HUES64 (cell line): ENCODE results near the gene LRRC73. TPM values are rescaled to one million over a fixed set of nuclear protein-coding genes. Genes with fewer than 3 reads are reported as not detected.
"Not testable (repeated sequence)": the region's sequence is repeated elsewhere in the genome, so short reads cannot be mapped to it uniquely, and the experiment has no call there.

ENCODE experiments used
- H3K27ac ChIP-seq: 2 replicates; pipeline ENCODE4 v1.7.0; 2013; ENCODE audit warnings: low read depth, low read length, inconsistent platforms
- H3K27me3 ChIP-seq: 2 replicates; pipeline ENCODE4 v1.6.1; 2013; ENCODE audit warnings: mild to moderate bottlenecking, low read length; ENCODE audit not compliant: insufficient read depth
- H3K36me3 ChIP-seq: 2 replicates; pipeline ENCODE4 v1.6.1; 2013; ENCODE audit warnings: mild to moderate bottlenecking, low read length; ENCODE audit not compliant: insufficient read depth
- H3K4me1 ChIP-seq: 2 replicates; pipeline ENCODE4 v1.6.1; 2013; ENCODE audit warnings: mild to moderate bottlenecking, low read length, moderate library complexity; ENCODE audit not compliant: insufficient read depth
- H3K4me3 ChIP-seq: 2 replicates; pipeline ENCODE4 v1.5.1; 2013; ENCODE audit warnings: mild to moderate bottlenecking, low read length, moderate library complexity
- H3K9ac ChIP-seq: 2 replicates; pipeline ENCODE4 v1.6.1; 2013; ENCODE audit warnings: mild to moderate bottlenecking, low read depth, low read length
- H3K9me3 ChIP-seq: 2 replicates; pipeline ENCODE4 v1.6.1; 2013; ENCODE audit warnings: low read depth, low read length; ENCODE audit not compliant: insufficient read depth
- WGBS: fragments of 150-250, 120-280 bp; methylation state at CpG from one replicate; pipeline ENCODE4 v1.1.7; 2013; ENCODE audit warnings: missing lambda C conversion rate; 5-methylcytosine and 5-hydroxymethylcytosine counted together
- polyA plus RNA-seq, 2 experiments: library from polyadenylated mRNA; stranded (reverse); fragments of 50-300 nt; gene quantifications; one replicate each; pipeline ENCODE4 v1.2.3, GENCODE V29; 2013

The LRRC73 gene
- 0.30 TPM for polyA plus RNA-seq (2013, experiment 1 of 2)
- polyA plus RNA-seq (2013, experiment 2 of 2): not detected

- peak within 1 kb of the TSS; percentile 64 for H3K9ac ChIP-seq
- peaks cover 45% of the 10 kb centered on the region for H3K36me3 ChIP-seq
- no peaks in the 10 kb centered on the region; the same call in 1 of the 2 replicates for H3K4me1 ChIP-seq
- 9% methylated on average over 96 of the region's 96 CpGs for WGBS
- H3K27me3 ChIP-seq: peaks cover 29% of the 10 kb centered on the region
- peak within 1 kb of the TSS; percentile 72 for H3K4me3 ChIP-seq
- no peaks in the 10 kb centered on the region for H3K9me3 ChIP-seq
- no peak within 1 kb of the TSS for H3K27ac ChIP-seq
Measured at GRCh38 chr6:43509984-43510826, at the start of gene LRRC73. Gene LRRC73 (minus strand): TSS chr6:43510346. CDS start chr6:43509785, 561 bp downstream.

GRCh38 chr6:43559328-43559727 is 49.2 kb upstream of the LRRC73 start:
- H3K9me3 ChIP-seq: no peaks in the 10 kb centered on the region
- H3K27ac ChIP-seq: no peak overlapping the region
- H3K4me3 ChIP-seq: no peak overlapping the region
- no peak overlapping the region for H3K9ac ChIP-seq
- no peaks in the 10 kb centered on the region for H3K4me1 ChIP-seq
- H3K36me3 ChIP-seq: peaks cover 98% of the 10 kb centered on the region
- no peaks in the 10 kb centered on the region for H3K27me3 ChIP-seq

GRCh38 chr6:43557620-43558019 is 47.5 kb upstream of the LRRC73 start:
- H3K4me1 ChIP-seq, H3K9me3 ChIP-seq, H3K9ac ChIP-seq, H3K4me3 ChIP-seq, H3K27me3 ChIP-seq, H3K27ac ChIP-seq: not testable (repeated sequence)
- peaks cover 96% of the 10 kb centered on the region for H3K36me3 ChIP-seq
- WGBS: 96% methylated on average over 7 of the region's 7 CpGs

- peaks cover 99% of the 10 kb centered on the region for H3K36me3 ChIP-seq
- WGBS: 92% methylated on average over 3 of the region's 3 CpGs
Measured at GRCh38 chr6:43547222-43547621, 37.1 kb upstream of the LRRC73 start.

GRCh38 chr6:43544461-43544860 is 34.3 kb upstream of the LRRC73 start:
- H3K9me3 ChIP-seq: no peaks in the 10 kb centered on the region
- no peaks in the 10 kb centered on the region for H3K27me3 ChIP-seq
- H3K27ac ChIP-seq: no peak overlapping the region
- WGBS: 97% methylated on average over 4 of the region's 4 CpGs
- H3K9ac ChIP-seq: no peak overlapping the region
- H3K4me3 ChIP-seq: no peak overlapping the region
- H3K36me3 ChIP-seq: peaks cover 98% of the 10 kb centered on the region
- H3K4me1 ChIP-seq: no peaks in the 10 kb centered on the region

More at GRCh38 chr6:43547222-43547621, 37.1 kb upstream of the LRRC73 start:
- Histone ChIP-seq H3K9me3 (no peaks in the 10 kb centered on the region), H3K4me1 (no peaks in the 10 kb centered on the region), H3K4me3 (no peak overlapping the region), H3K27me3 (no peaks in the 10 kb centered on the region), H3K9ac (no peak overlapping the region), H3K27ac (no peak overlapping the region)

- H3K9ac ChIP-seq: no peak overlapping the region
- no peaks in the 10 kb centered on the region for H3K9me3 ChIP-seq
- WGBS: 100% methylated on average over 7 of the region's 8 CpGs
- H3K27ac ChIP-seq: no peak overlapping the region
- peaks cover 93% of the 10 kb centered on the region for H3K36me3 ChIP-seq
- no peaks in the 10 kb centered on the region for H3K4me1 ChIP-seq
- H3K4me3 ChIP-seq: no peak overlapping the region
- H3K27me3 ChIP-seq: no peaks in the 10 kb centered on the region
Measured at GRCh38 chr6:43541774-43542471, 31.8 kb upstream of the LRRC73 start.

- Histone ChIP-seq H3K36me3 (peaks cover 83% of the 10 kb centered on the region), H3K4me1 (no peaks in the 10 kb centered on the region), H3K9me3 (no peaks in the 10 kb centered on the region), H3K27me3 (no peaks in the 10 kb centered on the region), H3K27ac (no peak overlapping the region), H3K4me3 (no peak overlapping the region), H3K9ac (no peak overlapping the region)
- WGBS: 97% methylated on average over 5 of the region's 5 CpGs
Measured at GRCh38 chr6:43540507-43540906, 30.4 kb upstream of the LRRC73 start.

GRCh38 chr6:43539409-43539808 is 29.3 kb upstream of the LRRC73 start:
- not testable (repeated sequence) for H3K4me3 ChIP-seq, H3K9ac ChIP-seq, H3K27me3 ChIP-seq, H3K4me1 ChIP-seq, H3K9me3 ChIP-seq, H3K27ac ChIP-seq
- peaks cover 76% of the 10 kb centered on the region for H3K36me3 ChIP-seq
- WGBS: 97% methylated on average over 20 of the region's 20 CpGs

GRCh38 chr6:43538986-43539385 is 28.8 kb upstream of the LRRC73 start:
- H3K36me3 ChIP-seq: peaks cover 76% of the 10 kb centered on the region
- not testable (repeated sequence) for H3K4me3 ChIP-seq, H3K27me3 ChIP-seq, H3K9ac ChIP-seq, H3K4me1 ChIP-seq, H3K27ac ChIP-seq, H3K9me3 ChIP-seq
- 99% methylated on average over 15 of the region's 17 CpGs for WGBS

- Histone ChIP-seq H3K4me1 (no peaks in the 10 kb centered on the region), H3K36me3 (peaks cover 79% of the 10 kb centered on the region), H3K27ac (no peak overlapping the region), H3K4me3 (no peak overlapping the region), H3K27me3 (no peaks in the 10 kb centered on the region), H3K9me3 (no peaks in the 10 kb centered on the region), H3K9ac (no peak overlapping the region)
- WGBS: 83% methylated on average over 1 of the region's 1 CpG
Measured at GRCh38 chr6:43532201-43532600, 22.1 kb upstream of the LRRC73 start.

GRCh38 chr6:43524483-43524961 is 14.4 kb upstream of the LRRC73 start:
- Histone ChIP-seq H3K36me3 (peaks cover 96% of the 10 kb centered on the region), H3K27ac (no peak overlapping the region), H3K9ac (no peak overlapping the region), H3K4me1 (no peaks in the 10 kb centered on the region), H3K4me3 (no peak overlapping the region), H3K27me3 (no peaks in the 10 kb centered on the region), H3K9me3 (no peaks in the 10 kb centered on the region)
- 95% methylated on average over 10 of the region's 10 CpGs for WGBS
